Testis (tissue), 5 donors: Measurements from ENCODE around the gene BEND5. TPM values are rescaled to one million over a fixed set of nuclear protein-coding genes. Genes with fewer than 3 reads are reported as not detected.

Experiments used
- DNase-seq: peaks from one replicate; pipeline ENCODE4 v3.0.0-alpha.2; 2019
- H3K27ac ChIP-seq, 2 donors: fragments of 200-600 bp; sonication (generic); one replicate each; pipeline ENCODE4 v1.5.1; 2019
- H3K27me3 ChIP-seq: fragments of 200-600 bp; sonication (generic); one replicate; pipeline ENCODE4 v1.5.1; 2019
- H3K36me3 ChIP-seq: fragments of 200-600 bp; sonication (generic); one replicate; pipeline ENCODE4 v1.5.1; 2017; ENCODE audit warnings: low read depth; ENCODE audit errors: missing control alignments
- H3K4me1 ChIP-seq: fragments of 200-600 bp; sonication (generic); one replicate; pipeline ENCODE4 v1.5.1; 2019
- H3K4me3 ChIP-seq, 2 donors: fragments of 200-600 bp; sonication (generic); one replicate each; pipeline ENCODE4 v1.5.1; 2017 to 2019
- H3K9me3 ChIP-seq: fragments of 200-600 bp; sonication (generic); one replicate; pipeline ENCODE4 v1.5.1; 2017
- POLR2A ChIP-seq: fragments of 450-650 bp; IDR thresholded peaks from one replicate; pipeline ENCODE4 v1.6.1; 2017; ENCODE audit warnings: antibody characterized with exemption, mild to moderate bottlenecking, moderate library complexity
- WGBS, 2 donors: methylation state at CpG; one replicate each; pipeline ENCODE4 v1.1.5; 2018; 5-methylcytosine and 5-hydroxymethylcytosine counted together
- intact Hi-C: fragments of 100-400 bp; cut with DNase I; formaldehyde crosslinking; loops from one replicate; pipeline ENCODE4 v1.15.1; 2023; ENCODE audit warnings: low total_unique reads
- long read RNA-seq, 2 donors: transcript quantifications; one replicate each; lab custom pipeline, GENCODE V29; 2026
- polyA plus RNA-seq: library from polyadenylated mRNA; stranded (reverse); fragments of 350-450 nt; fragmentation: Illumina TruSeq; extraction: RNeasy Lipid Tissue Mini Kit (QIAGEN cat#74804); gene quantifications from one replicate; pipeline ENCODE4 v1.2.3, GENCODE V29; 2014; ENCODE audit warnings: low read depth, low replicate concordance; ENCODE audit not compliant: insufficient read depth
- total RNA-seq, 2 donors: library from RNA; depleted of rRNA; stranded (reverse); fragments of >200 nt; gene quantifications; one replicate each; pipeline ENCODE4 v1.2.3, GENCODE V29; 2016
- TF ChIP-seq, protein P1 (sequence below), 3 experiments: fragments of 450-650 bp in 2 of 3; fragments of 200-600 bp in 1 of 3; sonication (generic) in 1 of 3; IDR thresholded peaks; one replicate each; pipeline ENCODE4 v1.5.1; 2016 to 2019; ENCODE audit warnings: antibody characterized with exemption in 3 of 3, mild to moderate bottlenecking in 2 of 3, moderate library complexity in 1 of 3

The BEND5 gene, protein sequence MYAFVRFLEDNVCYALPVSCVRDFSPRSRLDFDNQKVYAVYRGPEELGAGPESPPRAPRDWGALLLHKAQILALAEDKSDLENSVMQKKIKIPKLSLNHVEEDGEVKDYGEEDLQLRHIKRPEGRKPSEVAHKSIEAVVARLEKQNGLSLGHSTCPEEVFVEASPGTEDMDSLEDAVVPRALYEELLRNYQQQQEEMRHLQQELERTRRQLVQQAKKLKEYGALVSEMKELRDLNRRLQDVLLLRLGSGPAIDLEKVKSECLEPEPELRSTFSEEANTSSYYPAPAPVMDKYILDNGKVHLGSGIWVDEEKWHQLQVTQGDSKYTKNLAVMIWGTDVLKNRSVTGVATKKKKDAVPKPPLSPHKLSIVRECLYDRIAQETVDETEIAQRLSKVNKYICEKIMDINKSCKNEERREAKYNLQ
- total RNA-seq = 1 to 10 TPM; 6.4 to 7.1 TPM
- polyA plus RNA-seq = 5.8 TPM
- long read RNA-seq, donor 1, partial matches to known transcripts = 0 of 3 reads
- long read RNA-seq, donor 1, other reads (novel, unspliced or antisense) = 0 of 3 reads
- long read RNA-seq, donor 2, partial matches to known transcripts = 0 of 4 reads
- long read RNA-seq, donor 2, other reads (novel, unspliced or antisense) = 0 of 4 reads

DNA sequence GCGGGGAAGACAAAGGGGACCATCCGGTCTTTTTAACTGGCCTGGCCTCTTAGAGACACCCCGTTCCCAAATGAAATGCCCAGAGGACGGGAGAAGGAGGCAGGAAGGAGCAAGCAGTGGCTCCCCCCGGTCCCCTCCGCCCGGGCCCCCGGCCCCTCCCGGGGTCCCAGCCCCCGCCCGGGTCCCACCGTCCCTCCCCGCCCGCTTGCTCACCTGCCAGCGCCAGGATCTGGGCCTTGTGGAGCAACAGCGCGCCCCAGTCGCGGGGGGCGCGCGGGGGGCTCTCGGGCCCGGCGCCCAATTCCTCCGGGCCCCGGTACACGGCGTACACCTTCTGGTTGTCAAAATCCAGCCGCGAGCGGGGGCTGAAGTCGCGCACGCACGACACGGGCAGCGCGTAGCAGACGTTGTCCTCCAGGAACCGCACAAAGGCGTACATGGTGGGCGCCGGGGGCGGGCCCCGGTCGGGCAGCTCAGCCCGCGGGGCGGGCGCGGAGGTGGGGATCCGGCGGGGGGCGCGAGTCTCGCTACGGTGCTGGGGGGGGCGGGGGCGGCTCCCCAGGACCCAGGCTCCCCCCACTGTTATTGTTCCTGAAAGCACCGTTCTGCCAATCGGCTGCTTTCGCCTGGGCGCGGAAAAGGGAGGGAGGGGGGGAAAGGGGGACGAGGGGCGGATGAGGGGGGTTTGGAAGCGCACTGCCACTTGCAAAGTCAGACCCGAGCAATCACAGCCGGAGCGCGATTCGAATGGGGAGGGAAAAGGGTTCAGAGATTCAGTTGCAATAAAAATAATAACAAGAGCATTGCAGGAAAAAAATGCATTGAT lies at the start of gene BEND5:
TSS of gene BEND5 (minus strand) at position 499 of the 826 bp plus-strand sequence. CDS start at position 439, 60 bp downstream.
- Histone ChIP-seq H3K27ac (peak within 1 kb of the TSS; percentile 84), H3K27me3 (no peaks in the 10 kb centered on the region), H3K4me1 (no peaks in the 10 kb centered on the region), H3K9me3 (no peaks in the 10 kb centered on the region), H3K36me3 (no peaks in the 10 kb centered on the region), H3K4me3 (peak within 1 kb of the TSS; percentile 67 to 84)
- TF ChIP-seq POLR2A = no peak
- TF ChIP-seq, protein P1, sequence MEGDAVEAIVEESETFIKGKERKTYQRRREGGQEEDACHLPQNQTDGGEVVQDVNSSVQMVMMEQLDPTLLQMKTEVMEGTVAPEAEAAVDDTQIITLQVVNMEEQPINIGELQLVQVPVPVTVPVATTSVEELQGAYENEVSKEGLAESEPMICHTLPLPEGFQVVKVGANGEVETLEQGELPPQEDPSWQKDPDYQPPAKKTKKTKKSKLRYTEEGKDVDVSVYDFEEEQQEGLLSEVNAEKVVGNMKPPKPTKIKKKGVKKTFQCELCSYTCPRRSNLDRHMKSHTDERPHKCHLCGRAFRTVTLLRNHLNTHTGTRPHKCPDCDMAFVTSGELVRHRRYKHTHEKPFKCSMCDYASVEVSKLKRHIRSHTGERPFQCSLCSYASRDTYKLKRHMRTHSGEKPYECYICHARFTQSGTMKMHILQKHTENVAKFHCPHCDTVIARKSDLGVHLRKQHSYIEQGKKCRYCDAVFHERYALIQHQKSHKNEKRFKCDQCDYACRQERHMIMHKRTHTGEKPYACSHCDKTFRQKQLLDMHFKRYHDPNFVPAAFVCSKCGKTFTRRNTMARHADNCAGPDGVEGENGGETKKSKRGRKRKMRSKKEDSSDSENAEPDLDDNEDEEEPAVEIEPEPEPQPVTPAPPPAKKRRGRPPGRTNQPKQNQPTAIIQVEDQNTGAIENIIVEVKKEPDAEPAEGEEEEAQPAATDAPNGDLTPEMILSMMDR (IDR thresholded peaks at IDR 0.05) = no peak
- intact Hi-C loops = no loop called here
- WGBS, 2 donors = 0% methylated on average over 17 to 57 of the region's 73 CpGs
- DNase-seq = peak; percentile 70

GRCh38 chr1:48823168-48823567 lies 46.5 kb upstream of the BEND5 start:
- H3K27ac ChIP-seq = no peak overlapping the region
- H3K4me1 ChIP-seq = no peaks in the 10 kb centered on the region
- no peaks in the 10 kb centered on the region for H3K9me3 ChIP-seq
- intact Hi-C loops = no loop called here
- H3K4me3 ChIP-seq = no peak overlapping the region
- no peaks in the 10 kb centered on the region for H3K36me3 ChIP-seq
- H3K27me3 ChIP-seq = no peaks in the 10 kb centered on the region
- no peak for TF ChIP-seq POLR2A
- TF ChIP-seq, protein P1 (IDR thresholded peaks at IDR 0.05) = no peak
- DNase-seq = no peak

- intact Hi-C loops = no loop called here
- no peak overlapping the region for H3K4me3 ChIP-seq
- H3K27me3 ChIP-seq = no peaks in the 10 kb centered on the region
- DNase-seq = no peak
- no peaks in the 10 kb centered on the region for H3K9me3 ChIP-seq
- H3K27ac ChIP-seq = no peak overlapping the region
- TF ChIP-seq, protein P1 (IDR thresholded peaks at IDR 0.05) = no peak
- TF ChIP-seq POLR2A = no peak
- H3K36me3 ChIP-seq = no peaks in the 10 kb centered on the region
- 96 to 98% methylated on average over 3 of the region's 3 CpGs for WGBS, 2 donors
- H3K4me1 ChIP-seq = no peaks in the 10 kb centered on the region
Observed at GRCh38 chr1:48820491-48820890, 43.8 kb upstream of the BEND5 start.

DNA sequence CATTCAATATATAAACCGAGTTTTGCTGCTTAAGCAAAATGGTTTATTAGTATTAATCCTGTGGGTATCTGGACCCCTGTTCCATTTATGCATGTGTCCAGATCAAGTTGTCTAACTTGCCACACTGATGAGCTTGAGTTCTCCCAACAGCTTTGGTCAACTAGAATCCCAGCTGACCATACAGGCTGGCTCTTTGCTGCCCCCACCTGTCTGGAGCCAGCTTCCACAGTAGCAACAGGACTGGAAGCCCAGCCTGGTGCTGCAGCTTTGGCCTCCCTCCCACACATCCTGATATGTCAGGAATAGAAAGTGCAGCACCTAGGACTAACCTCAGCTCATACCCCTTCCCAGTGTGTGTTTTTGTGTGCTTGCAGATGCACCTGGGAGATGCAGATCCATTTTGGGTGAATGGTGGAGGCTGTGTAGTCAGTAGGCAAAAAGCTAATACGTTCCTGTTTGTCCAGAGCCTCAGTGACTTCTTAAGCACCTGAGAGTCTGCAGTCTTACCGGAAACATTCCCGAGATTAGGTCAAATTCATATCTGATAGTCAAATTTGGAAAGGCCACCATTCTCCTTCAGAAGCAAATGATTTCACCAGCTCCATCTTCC lies 40.9 kb upstream of the BEND5 start:
- no peaks in the 10 kb centered on the region for H3K9me3 ChIP-seq
- intact Hi-C loops = no loop called here
- TF ChIP-seq, protein P1 (IDR thresholded peaks at IDR 0.05) = peak; percentile 21 to 58 (median 54)
- TF ChIP-seq POLR2A = no peak
- WGBS, 2 donors = 59 to 79% methylated on average over 4 of the region's 4 CpGs
- H3K4me3 ChIP-seq = no peak overlapping the region
- no peak overlapping the region for H3K27ac ChIP-seq
- peak; percentile 79 for DNase-seq
- H3K4me1 ChIP-seq = no peaks in the 10 kb centered on the region
- H3K27me3 ChIP-seq = no peaks in the 10 kb centered on the region
- no peaks in the 10 kb centered on the region for H3K36me3 ChIP-seq
